ENCODE data around the gene CPSF6.

DNA sequence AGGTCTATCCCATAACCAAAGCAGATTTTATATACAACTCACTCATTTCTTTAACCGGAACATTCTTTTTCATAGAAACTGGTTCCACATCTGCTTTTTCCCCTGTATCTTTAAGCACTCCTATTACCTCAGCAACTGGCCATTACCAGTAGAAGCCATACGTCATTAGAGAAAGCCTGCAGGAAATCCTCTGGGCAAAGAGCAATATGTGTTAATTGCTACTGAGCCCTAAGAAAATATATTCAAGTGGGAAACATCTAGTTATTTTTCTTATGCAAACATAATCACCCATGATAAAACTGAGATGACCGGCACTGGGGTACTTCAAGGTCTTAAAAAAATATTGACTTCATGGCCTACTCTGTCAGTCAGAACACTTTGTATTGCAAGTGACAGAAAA is 28.2 kb upstream of the CPSF6 start:
- TF ChIP-seq ZNF274 (IDR thresholded peaks at IDR 0.05; ENCODE audit: low read depth, low read length) (no peak), SUZ12 (IDR thresholded peaks at IDR 0.05; ENCODE audit: extremely low read depth, insufficient read depth, insufficient read length) (no peak)

Data from NT2/D1 (cell line).